Dedifferentiated amniotic fluid mesenchymal stem cell (primary cell): ENCODE results near the gene TMTC3.
"Not testable (repeated sequence)": the region's sequence is repeated elsewhere in the genome, so short reads cannot be mapped to it uniquely, and the experiment has no call there.

Source experiments
- DNase-seq: peaks from one replicate; pipeline ENCODE4 v3.0.0-alpha.2; 2016; ENCODE audit errors: extremely low spot score

The TMTC3 gene

DNA sequence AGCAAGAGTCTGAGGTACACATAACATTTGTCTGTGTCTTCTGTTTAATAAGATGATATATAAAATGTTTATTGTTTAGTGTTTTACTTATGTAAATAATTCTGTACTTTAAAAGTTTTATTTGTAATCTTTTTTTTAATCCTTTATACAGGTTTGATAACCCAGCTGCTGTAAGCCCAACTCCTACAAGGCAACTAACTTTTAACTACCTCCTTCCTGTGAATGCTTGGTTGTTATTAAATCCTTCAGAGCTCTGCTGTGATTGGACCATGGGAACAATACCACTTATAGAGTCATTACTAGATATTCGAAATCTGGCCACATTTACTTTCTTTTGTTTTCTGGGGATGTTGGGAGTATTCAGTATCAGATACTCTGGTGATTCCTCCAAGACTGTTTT is 24.1 kb downstream of the TMTC3 start:
- no peak for DNase-seq

DNA sequence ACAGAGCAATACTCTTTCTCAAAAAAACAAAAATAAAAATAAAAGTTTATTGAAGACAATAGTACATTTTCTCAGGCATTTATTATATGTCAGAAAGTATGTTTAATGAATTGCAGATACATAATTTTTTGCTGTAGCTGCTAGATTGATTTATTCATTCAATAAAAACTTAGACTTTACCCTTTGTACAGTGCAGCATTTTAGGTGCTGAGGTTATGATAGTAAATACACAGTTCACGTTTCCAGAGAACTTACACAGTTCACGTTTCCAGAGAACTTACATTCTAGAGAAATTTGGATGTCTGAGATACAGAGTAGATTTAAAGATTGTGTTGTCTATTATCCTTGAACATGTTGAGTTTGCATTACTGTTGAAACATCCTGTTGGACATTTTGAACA is 25.3 kb downstream of the TMTC3 start:
- DNase-seq, result no peak

DNA sequence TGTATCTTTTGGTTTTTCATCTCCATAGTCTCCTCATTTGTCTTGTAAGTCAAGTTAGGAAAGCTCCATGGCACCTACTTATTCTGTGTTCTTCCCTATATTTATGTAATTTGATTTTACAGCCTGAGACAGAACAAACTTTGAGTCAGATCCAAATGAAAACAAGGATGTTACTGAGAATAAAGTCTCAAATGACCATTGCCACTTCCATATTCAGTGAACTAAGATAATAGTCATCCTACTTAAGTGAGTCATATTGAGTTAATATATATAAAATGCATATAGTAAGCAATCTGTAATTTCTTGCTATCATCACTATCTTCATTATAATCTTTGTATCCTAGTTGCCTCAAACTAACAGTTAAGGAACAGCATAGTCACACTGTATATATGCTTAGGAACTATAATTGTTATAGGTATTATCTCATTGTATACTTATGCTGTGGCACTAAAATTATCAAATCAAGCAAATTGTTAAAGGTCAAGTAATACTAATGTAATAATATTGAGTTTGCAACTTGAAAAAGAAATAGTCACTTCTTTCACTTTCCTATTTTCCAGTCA is 30.8 kb downstream of the TMTC3 start:
- DNase-seq, result no peak

DNA sequence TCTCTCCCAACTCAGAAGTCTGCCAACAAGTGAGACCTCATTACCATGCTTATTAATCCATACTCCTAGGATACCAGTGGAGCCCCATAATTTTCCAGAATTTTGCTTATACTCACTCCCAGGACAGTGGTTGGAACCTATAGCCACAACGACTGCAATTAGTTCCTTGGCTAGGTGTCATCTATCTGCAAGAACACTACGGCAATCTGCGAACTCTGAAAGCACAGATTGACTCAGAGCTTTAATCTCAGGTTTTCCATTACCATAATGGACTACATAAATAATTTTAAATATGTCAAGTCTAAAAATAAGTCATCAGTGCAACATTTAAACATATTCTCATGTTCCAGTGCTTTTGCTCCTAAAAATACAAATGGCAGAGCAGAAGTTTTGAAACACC is 33.4 kb downstream of the TMTC3 start:
- DNase-seq, result no peak

DNA sequence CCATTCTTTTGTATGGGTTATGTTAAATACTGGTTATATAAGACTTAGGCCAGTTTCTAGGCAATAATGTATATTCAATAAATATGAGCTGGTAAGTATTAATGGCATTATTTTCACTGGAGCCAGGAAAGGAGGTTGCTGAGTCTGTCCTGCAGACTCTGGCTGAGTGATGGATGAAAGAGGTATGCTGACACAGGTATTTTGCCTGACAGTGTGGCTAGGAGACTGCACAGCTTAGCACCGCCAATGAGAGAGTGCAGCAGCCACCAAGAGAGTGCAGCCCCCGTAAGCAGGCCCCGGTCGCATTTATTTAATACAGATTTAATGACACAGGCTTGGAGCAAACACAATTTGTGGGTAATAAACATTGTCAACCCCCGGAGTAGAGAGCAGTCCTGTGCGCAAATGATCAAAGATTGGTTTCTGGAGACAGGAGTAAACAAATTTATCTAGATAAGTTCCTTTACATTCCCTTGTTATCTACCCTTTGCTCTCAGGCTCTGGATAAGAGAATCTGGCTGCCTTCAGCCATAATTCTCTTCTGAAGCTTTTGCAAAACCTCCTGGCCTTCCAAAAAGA is 37.4 kb downstream of the TMTC3 start:
- no peak for DNase-seq

DNA sequence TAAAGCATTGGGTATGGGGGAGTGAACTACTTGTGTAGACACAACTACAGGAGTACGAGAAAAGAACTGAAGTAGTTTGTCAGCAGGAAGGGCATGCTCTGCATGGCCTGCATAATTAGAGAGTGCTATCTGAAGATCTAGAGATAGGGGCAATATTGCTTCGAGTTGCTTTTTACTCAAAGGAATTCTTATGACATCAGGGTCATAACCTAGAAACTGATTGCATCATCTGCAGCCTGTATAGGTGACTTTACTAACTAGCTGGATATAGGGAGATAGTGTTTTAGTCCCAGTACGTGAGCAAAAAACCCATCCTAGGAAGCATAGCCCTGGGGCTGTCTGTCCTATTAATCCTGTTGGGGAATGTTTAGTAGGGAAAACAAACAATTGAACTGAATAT is 39.8 kb downstream of the TMTC3 start:
- no peak for DNase-seq

DNA sequence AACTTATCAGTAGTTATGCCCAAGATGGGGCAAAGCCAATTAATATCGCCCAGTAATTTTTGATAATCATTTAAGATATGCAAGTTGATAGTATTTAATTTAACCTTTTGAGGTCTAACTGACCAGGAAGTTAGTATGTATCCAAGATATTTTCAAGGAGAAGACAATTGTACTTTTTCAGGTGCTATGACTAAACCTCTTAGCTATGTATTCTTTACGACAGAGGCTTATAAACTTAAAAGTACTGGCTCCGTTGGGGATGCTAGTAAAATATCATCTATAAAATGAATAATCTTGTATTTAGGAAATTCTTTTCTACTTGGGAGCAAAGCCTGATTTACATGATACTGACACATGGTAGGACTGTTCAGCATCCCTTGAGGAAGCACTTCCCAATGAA is 40.3 kb downstream of the TMTC3 start:
- no peak for DNase-seq

DNA sequence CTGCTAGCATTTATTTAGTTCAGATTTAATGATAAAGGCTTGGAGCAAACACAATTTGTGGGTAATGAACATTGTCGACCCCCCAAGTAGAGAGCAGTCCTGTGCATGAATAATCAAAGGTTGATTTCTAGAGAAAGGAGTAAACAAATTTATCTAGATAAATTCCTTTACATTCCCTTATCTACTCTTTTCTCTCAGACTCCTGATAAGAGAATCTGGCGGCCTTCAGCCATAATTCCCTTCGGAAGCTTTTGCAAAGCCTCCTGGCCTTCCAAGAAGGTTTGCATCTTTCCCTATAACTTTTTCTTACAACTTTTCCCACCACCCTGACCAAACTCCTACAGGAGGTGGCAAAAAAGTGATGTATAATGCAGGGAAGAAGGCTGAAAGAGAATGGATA is 42.1 kb downstream of the TMTC3 start:
- no peak for DNase-seq

DNA sequence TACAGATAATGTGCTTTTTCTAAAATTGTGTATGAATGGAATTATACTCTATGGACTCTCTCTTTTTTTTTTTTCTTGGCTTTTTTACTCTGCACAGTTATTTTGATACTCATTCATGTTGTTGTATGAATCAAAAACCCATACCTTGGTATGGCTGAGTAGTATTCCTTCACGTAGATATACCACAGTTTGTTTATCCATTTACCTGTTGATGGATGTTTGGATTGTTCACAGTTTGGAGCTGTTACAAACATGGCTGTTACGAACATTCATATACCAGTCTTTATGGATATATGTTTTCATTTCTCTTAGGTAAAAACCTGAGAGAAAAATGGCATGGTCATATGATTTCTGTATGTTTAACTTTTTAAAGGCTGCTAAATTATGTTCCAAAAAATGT is 43.2 kb downstream of the TMTC3 start:
- no peak for DNase-seq

DNA sequence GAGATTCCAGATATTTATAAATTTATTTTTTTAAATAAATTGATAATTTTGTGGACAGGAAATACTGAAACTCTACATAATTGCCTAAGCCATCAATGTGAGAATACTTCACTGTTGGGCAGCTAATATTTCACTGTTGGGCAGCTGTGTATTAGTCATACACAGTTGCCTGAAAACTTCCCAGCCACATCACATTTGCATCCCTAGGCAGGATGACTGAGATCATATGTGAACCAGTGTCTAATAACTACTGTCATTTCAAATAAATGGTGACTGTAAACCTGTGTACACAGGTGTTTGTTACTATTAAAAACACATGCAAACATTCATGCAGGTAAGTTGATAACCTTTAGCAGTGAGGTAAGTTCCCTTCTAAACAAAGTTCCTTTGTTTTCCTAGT is 43.9 kb downstream of the TMTC3 start:
- DNase-seq, result peak; percentile 27

DNA sequence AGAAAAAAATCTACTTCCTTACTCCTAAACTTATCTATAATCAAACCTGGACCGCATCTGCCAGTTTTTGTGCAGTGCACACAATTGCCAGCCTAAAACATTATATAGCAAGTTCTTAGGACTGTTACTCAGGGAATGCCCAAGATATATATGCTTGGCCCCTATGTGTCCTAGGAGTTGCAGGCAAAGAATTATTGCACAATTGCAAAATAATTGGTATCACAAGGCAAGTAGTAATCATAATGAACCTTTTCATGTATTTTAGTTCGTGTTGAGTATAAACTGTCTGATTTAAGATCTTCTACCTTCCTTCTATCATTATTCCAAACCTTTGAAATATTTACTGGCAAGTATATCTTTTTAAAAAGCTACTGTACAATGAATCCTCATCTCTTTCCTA is 45.5 kb downstream of the TMTC3 start:
- DNase-seq, result no peak

DNA sequence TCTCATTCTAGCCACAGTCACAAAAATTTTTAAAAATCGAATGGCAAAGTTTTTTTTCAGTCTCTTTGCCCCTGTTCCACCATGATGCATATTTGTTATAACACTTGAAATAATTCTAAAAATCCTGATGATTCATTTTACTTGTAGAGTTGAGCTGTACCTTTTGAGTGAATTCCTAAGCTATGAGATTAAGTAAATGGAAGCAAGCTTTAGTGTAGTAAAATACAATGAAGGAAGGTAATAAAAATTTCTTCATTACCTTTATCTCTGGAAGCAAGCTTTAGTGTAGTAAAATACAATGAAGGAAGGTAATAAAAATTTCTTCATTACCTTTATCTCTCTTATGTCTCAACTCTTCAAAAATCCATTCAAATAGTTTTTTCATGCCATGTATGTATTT is 46.1 kb downstream of the TMTC3 start:
- no peak for DNase-seq

DNA sequence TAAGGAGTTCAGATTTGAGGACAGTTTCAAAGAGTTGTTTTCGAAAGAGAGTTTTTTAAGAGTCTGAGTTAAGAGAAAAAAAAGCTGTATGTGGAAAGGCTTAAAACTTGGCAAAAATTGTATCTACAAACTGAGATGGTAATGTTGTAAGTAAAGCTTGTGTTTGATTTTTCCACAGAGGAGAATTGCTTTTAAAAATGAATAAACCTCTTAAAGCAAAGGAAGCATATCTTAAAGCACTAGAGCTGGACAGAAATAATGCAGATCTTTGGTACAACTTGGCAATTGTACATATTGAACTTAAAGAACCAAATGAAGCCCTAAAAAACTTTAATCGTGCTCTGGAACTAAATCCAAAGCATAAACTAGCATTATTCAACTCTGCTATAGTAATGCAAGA is 50.3 kb downstream of the TMTC3 start:
- no peak for DNase-seq

DNA sequence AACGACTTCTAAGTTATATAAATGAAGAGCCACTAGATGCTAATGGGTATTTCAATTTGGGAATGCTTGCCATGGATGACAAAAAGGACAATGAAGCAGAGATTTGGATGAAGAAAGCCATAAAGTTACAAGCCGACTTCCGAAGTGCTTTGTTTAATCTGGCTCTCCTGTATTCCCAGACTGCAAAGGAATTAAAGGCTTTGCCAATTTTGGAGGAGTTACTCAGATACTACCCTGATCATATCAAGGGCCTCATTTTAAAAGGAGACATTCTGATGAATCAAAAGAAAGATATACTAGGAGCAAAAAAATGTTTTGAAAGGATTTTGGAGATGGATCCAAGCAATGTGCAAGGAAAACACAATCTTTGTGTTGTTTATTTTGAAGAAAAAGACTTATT is 52.8 kb downstream of the TMTC3 start:
- DNase-seq, result no peak

DNA sequence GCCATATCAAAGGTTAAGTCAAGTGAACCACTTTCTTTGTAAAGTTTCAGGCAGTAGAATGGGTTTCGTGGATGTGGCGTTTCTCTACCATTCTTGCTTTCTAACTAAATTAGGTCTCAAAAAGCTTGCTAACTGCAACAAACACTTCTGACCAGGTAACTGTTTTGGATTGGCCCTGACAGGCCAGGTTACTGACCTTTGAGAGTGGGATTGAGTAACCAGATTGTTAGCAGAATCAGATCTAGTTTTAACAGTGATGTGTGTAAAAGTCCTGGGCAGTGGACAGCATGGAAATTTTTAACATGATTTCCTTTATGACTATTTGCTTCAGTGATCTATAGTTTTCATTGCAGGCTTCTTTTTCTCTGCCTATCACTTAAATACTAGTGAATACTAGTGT is 57.9 kb downstream of the TMTC3 start:
- no peak for DNase-seq

DNA sequence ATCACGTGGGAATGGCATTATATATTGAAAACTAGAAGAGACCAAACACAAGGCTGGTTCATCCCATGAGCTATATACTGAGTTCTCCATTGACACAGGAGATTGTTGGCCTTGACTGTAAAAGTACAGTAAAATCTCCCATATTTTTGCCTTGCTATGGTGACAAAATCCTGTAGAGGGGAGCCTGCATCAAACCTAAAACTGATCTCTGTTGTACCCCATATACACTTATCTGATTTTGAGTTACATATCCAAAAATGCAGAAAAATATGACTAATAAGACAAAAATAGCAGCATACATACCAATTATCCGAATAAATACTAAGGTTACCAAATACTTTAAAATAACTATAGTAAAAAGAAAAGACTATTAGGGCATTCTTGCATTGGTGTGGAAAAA is 60.4 kb downstream of the TMTC3 start:
- no peak for DNase-seq

DNA sequence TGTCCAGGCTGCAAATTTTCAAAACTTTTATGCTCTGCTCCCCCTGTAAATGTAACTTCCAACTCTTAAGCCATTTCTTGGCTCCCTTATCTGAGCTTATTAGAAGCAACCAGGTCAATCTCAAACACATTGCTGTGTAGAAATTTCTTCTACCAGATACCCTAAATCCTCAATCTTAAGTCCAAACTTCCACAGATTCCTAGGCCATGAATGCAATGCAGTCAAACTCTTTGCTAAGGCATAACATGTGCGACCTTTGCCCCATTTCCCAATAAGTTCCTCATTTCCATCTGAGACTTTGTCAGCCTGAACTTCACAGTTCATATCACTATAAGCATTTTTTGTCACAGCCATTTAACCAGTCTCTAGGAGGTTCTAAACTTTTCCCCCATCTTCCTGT is 64.5 kb downstream of the TMTC3 start:
- no peak for DNase-seq

DNA sequence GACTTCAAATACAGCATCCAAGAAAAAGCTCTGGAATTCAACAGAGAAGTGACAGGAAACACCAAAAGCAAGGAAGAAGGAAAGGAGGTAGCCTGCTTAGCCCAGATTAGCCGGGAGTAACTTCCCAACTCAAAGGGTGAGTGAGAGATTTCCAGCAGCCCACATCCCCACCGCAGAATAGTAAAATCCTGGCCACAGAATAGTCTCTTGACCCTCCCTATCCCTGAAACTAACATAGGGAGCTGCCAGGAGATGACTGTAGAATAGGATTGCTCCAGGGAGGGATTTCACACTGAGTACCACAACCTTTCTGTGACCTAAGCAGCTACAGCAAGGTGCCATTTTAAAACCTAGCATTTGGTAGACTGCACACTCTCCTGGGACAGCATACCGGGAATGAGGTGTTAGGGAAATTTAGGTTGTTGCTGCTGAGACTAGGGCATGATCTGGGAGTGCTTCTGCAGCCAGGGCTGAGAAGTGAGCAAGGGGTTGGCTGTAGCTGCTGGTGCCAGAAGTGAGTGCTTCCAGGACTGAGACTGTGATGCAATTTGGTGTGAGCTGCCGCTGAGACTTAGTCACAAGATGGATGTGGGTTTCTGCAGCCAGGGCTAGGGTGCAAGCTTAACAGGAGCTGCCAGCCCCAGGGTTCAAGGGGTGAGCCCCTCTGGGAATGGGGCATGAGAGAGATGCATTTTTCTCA is 66.0 kb downstream of the TMTC3 start:
- DNase-seq, result no peak

DNA sequence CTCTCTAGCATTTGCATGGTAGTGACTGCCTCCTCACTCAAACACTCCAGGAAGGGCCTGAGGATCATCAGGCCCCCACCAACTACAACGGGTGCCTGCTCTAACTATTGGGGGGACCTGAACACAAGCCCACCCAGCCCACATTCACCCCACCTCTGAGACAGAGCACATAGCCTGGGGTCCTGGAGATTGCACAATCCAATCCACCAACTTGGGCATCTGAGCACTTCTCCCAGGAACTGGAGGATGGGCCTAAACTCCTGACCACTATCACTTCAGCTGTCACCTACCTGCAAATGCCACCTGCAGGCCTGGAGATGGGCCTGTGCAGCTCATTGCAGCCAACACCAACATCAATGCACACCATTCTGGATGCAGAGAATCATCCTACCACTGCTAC is 66.6 kb downstream of the TMTC3 start:
- DNase-seq, result no peak

DNA sequence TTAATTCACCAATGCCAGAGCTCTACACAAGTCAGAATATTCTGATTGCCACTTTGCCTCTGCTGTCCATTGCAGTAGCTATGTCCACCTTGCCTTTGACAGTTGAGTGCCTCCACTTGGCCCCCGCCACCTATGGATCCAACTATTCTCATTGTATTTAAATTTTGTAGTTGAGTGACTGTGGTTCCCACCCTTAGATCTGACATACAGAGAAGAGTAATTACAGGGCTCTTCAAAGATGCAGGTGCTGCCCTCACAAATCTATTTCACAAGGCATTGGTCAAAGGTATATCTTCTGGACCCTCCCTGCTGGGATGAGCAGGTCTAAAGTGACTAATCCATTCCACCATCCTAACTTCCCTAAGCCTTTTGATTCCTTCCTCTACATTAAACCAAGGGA is 68.2 kb downstream of the TMTC3 start:
- DNase-seq, result not testable (repeated sequence)

DNA sequence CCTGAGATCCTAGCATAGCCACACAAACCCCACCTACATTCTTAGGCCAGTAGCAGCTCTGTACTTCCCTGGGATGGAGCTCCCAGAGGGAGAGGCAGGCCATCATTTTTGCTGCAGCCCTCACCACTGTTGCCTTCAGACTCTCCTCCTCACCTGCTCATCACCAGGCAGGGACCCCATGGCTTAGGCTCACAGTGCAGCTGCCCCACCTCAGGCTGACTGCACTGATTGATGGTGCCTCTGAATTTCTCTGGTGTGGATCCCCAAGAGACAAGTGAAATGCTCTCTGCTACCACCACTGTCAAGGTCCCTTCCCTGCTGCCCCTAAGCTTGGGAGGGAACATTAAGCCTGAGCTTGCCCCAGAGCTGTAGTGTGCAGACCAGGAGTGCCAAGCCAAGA is 76.2 kb downstream of the TMTC3 start:
- DNase-seq, result no peak

DNA sequence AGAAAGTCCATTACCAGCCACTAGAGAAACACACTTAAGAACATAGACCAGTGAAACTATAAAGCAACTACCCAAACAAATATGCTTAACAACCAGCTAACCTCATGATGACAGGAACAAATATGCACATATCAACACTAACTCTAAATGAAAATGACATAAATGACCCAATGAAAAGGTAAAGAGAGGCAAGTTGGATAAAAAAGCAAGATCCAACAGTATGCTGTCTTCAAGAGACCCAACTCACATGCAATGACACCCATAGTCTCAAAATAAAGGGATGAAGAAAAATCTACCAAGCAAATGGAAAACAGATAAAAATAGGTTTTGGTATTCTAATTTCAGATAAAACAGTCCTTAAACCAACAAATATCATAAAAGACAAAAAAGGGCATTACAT is 77.8 kb downstream of the TMTC3 start:
- DNase-seq, result no peak

DNA sequence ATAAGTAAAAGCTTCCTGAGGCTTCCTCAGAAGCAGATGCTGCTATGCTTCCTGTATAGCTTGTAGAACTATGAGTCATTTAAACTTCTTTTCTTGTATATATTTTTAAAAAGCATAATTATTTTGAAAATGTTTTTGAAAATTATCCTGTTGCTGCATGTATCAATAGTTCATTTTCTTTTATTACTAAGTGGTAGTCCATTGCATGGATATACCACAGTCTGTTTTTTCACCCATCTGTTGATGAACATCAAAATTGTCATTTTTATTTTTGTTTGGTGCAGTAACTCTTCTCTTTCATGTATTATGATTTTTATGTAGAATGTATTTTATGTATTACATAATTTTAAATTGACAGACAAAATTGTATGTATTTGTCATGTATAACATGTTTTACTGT is 81.4 kb downstream of the TMTC3 start:
- DNase-seq, result no peak

DNA sequence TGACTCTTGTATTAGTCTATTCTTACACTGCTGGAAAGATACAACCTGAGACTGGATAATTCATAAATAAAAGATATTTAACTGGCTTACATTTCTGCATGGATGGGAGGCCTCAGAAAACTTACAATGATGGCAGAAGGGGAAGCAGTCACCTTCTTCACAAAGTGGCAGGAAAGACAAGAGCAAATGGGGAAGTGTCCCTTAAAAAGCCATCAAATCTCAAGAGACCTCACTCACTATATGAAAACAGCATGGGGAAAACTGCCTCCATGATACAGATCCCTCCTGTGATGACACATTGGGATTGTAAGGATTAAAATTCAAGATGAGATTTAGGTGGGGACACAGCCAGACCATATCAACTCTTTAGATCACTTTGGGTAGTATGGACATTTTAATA is 83.7 kb downstream of the TMTC3 start:
- DNase-seq, result no peak
